Subcutaneous abdominal adipose tissue (tissue), 5 donors: ENCODE data around the gene ARHGEF4.
A peak's percentile ranks its signal among the peaks of the same experiment; 100 is the strongest.

Source experiments
- H3K27ac ChIP-seq: one replicate; pipeline ENCODE4 v1.7.0; 2013; ENCODE audit warnings: low read depth, mild to moderate bottlenecking, inconsistent platforms, low read length, moderate library complexity
- H3K27me3 ChIP-seq, 5 donors: one replicate each; pipeline ENCODE4 v1.7.0; 2013; ENCODE audit warnings: low read length in 5 of 5, inconsistent platforms in 1 of 5; ENCODE audit not compliant: control insufficient read depth in 5 of 5, insufficient read depth in 4 of 5
- H3K36me3 ChIP-seq, 5 donors: one replicate each; pipeline ENCODE4 v1.7.0; 2013; ENCODE audit warnings: low read length in 5 of 5; ENCODE audit not compliant: control insufficient read depth in 5 of 5, insufficient read depth in 5 of 5
- H3K4me1 ChIP-seq, 5 donors: one replicate each; pipeline ENCODE4 v1.7.0; 2013; ENCODE audit warnings: low read length in 5 of 5, mild to moderate bottlenecking in 3 of 5, moderate library complexity in 1 of 5; ENCODE audit not compliant: control insufficient read depth in 5 of 5, insufficient read depth in 5 of 5
- H3K4me3 ChIP-seq, 5 donors: one replicate each; pipeline ENCODE4 v1.7.0; 2013; ENCODE audit warnings: low read length in 5 of 5, low read depth in 1 of 5
- H3K9ac ChIP-seq, 5 donors: one replicate each; pipeline ENCODE4 v1.7.0; 2013; ENCODE audit warnings: low read length in 5 of 5, mild to moderate bottlenecking in 4 of 5, moderate library complexity in 3 of 5
- H3K9me3 ChIP-seq, 5 donors: one replicate each; pipeline ENCODE4 v1.7.0; 2013; ENCODE audit warnings: low read length in 5 of 5; ENCODE audit not compliant: control insufficient read depth in 5 of 5
- donor health status: healthy.
- donor health status: healthy.
- donor health status: healthy.
- donor health status: healthy.
- donor health status: healthy.

The ARHGEF4 gene

DNA sequence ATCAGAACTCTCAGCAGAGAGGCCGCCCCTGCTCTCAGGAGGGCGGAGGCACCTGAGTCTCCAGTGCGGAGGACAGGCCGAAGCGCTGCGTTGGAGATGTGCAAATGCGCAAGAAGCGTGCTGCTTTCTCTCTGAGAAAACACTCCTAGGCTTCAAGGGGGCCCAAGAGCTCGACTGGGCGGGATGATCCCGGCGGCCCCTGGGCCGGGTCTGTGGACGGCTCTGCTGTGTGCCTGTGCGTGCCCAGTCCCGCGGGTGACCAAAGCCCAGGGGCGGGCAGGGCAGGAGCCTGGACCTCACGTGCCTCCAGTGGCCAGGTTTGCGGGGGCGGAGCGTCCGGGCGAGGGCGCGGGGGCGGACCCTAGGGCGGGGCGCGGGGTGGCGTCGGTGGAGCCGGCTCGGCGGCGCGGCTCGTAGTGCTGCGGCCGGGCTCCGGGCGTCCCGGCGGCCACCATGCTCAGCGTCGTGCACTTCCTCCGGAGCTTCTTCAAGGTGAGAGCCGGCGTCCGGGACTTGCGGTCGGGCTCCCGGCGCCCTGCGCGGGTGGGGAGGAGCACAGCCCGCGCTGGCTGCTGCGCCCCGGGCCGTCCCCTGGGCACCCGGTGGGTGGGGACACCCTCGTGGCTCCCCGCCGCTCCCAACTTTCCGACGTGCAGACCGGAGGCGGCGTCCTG, at the start of gene ARHGEF4:
Gene ARHGEF4, plus strand, starts transcription at position 414 of the 674 bp plus-strand sequence. Its CDS starts 40 bp downstream, at position 454.
- Histone ChIP-seq H3K27ac (no peak within 1 kb of the TSS), H3K36me3 (no peaks in the 10 kb centered on the region), H3K9me3 (no peaks in the 10 kb centered on the region), H3K27me3 (peaks cover 21 to 56% (median 43%) of the 10 kb centered on the region in 5 donors), H3K4me3 (peak within 1 kb of the TSS in 2 of 5 donors; percentile 35 to 52), H3K4me1 (peaks cover 0 to 9% (median 6%) of the 10 kb centered on the region in 5 donors), H3K9ac (no peak within 1 kb of the TSS)

GRCh38 chr2:130787841-130788240, 48.9 kb upstream of the ARHGEF4 start:
- Histone ChIP-seq H3K4me3 (no peak overlapping the region), H3K4me1 (no peaks in the 10 kb centered on the region), H3K27me3 (peaks cover 0 to 4% (median 0%) of the 10 kb centered on the region in 5 donors), H3K9ac (no peak overlapping the region), H3K27ac (no peak overlapping the region), H3K36me3 (no peaks in the 10 kb centered on the region), H3K9me3 (no peaks in the 10 kb centered on the region)

DNA sequence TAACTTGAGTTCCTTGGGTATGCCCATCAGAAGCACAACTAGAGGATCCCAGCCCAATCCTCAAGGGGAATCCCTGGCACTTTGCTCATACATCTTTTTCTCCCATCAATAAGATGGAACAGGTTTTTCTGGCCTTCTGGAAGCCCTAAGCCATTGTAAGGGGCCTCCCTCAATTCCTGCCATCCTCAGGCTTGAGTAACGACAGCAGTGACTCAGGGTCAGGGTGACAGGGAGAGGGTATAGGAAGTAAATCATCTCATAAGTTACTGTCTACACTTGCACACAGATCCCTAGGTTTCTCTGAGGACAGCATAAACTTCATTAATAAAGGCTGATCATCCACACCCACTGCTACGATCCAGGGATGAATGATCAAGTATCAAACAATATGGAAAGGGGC, 46.4 kb upstream of the ARHGEF4 start:
- H3K27me3 ChIP-seq = peaks cover 0 to 4% (median 0%) of the 10 kb centered on the region in 5 donors
- no peak overlapping the region for H3K4me3 ChIP-seq
- no peaks in the 10 kb centered on the region for H3K9me3 ChIP-seq
- no peaks in the 10 kb centered on the region for H3K4me1 ChIP-seq
- H3K27ac ChIP-seq = no peak overlapping the region
- H3K36me3 ChIP-seq = no peaks in the 10 kb centered on the region
- no peak overlapping the region for H3K9ac ChIP-seq

DNA sequence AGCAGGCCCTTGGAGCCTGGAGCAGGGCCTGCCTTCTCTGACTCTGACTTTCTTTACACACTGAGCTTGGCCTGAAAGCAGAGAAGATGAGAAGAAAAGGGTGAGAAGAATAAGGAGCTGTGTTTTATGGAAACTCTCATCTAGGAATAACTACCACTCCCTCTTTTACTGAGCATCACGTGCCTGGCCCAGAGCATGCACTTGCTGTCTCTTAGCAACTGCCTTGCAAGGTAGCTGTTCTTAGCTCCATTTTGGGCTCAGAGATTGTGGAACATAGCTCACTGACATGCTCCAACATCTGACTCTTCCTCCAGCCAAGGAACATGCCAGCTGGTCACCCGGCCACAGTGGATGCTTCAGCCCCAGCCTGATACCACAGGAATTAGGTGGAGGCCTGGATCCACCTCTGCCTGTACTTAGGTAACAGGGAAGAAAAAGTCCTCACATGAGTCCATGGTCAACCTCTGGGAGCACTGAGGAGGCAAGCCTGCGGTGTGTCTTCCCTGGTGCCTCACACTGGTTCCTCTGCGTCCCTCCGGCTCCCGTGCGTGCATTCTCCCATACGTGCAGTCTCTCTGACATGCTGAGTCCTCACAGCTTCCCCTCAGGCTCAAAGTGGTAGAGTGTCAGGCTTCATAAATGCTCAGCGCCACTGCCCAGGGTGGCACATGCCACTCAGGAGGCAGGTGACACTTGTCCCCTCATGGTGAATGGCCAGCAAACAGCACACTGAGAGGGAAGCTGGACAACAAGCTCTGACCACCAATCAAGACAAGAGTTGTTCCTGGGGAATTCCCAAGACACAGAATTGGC, 45.7 kb upstream of the ARHGEF4 start:
- Histone ChIP-seq H3K36me3 (no peaks in the 10 kb centered on the region), H3K27ac (no peak overlapping the region), H3K4me3 (no peak overlapping the region), H3K27me3 (peaks cover 0 to 3% (median 0%) of the 10 kb centered on the region in 5 donors), H3K9ac (no peak overlapping the region), H3K9me3 (no peaks in the 10 kb centered on the region), H3K4me1 (no peaks in the 10 kb centered on the region)

- Histone ChIP-seq H3K4me1 (no peaks in the 10 kb centered on the region), H3K4me3 (no peak overlapping the region), H3K27ac (no peak overlapping the region), H3K9ac (no peak overlapping the region), H3K9me3 (no peaks in the 10 kb centered on the region), H3K36me3 (no peaks in the 10 kb centered on the region), H3K27me3 (peaks cover 0 to 3% (median 0%) of the 10 kb centered on the region in 5 donors)
Observed at GRCh38 chr2:130791617-130791939, 45.1 kb upstream of the ARHGEF4 start.

GRCh38 chr2:130795431-130795830, 41.3 kb upstream of the ARHGEF4 start:
- Histone ChIP-seq H3K9me3 (no peaks in the 10 kb centered on the region), H3K9ac (no peak overlapping the region), H3K4me1 (peaks cover 3 to 17% (median 11%) of the 10 kb centered on the region in 5 donors), H3K27me3 (no peaks in the 10 kb centered on the region), H3K36me3 (no peaks in the 10 kb centered on the region), H3K4me3 (no peak overlapping the region), H3K27ac (no peak overlapping the region)

- Histone ChIP-seq H3K36me3 (no peaks in the 10 kb centered on the region), H3K4me3 (no peak overlapping the region), H3K27me3 (no peaks in the 10 kb centered on the region), H3K4me1 (peaks cover 3 to 17% (median 11%) of the 10 kb centered on the region in 5 donors), H3K9me3 (no peaks in the 10 kb centered on the region), H3K9ac (no peak overlapping the region), H3K27ac (no peak overlapping the region)
Observed at GRCh38 chr2:130796290-130796689, 40.4 kb upstream of the ARHGEF4 start.

GRCh38 chr2:130797493-130798435, 39.0 kb upstream of the ARHGEF4 start:
- Histone ChIP-seq H3K4me3 (peak overlapping the region; percentile 61 to 89 (median 85)), H3K27ac (peak overlapping the region; percentile 75), H3K9ac (peak overlapping the region in 4 of 5 donors; percentile 78 to 85 (median 79)), H3K9me3 (no peaks in the 10 kb centered on the region), H3K4me1 (peaks cover 3 to 17% (median 11%) of the 10 kb centered on the region in 5 donors), H3K27me3 (no peaks in the 10 kb centered on the region), H3K36me3 (no peaks in the 10 kb centered on the region)

DNA sequence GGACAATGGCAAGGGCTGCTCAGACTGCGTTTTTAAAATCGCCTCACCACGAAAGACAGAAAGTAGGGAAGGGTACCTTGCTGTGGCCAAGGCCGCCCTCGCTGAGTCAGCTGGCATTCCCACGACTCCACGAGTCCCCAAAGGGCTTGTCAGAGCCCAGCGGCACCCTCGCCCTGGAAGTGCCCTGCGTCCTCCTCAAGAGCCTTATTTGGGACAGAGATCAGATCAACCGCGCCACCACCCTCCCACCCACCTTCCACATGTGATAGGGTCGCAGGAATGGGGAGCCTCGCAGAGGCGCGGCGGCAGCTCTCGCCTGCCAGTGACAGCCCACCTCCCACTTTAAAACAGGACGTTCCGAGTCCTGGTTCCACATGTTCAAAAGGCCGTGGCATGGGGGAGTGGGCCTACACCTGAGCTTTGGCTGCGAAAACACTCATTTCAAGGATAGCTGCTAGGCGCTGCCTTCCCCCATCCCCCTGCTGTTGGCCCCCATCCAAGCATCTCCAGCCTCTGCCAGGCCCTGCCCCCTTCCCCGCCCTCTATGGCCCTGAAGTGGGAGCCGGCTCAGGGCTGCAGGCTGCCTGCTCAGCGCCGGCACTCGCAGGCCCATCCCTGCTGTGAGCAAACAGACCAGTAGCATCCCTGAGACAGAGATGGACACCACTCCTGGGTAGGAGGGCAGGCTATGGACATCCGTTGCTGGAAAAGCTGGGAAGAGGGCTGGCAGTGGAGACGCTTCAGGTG, 38.1 kb upstream of the ARHGEF4 start:
- H3K4me1 ChIP-seq = peaks cover 3 to 17% (median 11%) of the 10 kb centered on the region in 5 donors
- no peaks in the 10 kb centered on the region for H3K9me3 ChIP-seq
- peak overlapping the region in 4 of 5 donors; percentile 78 to 85 (median 79) for H3K9ac ChIP-seq
- peak overlapping the region; percentile 75 for H3K27ac ChIP-seq
- H3K36me3 ChIP-seq = no peaks in the 10 kb centered on the region
- no peaks in the 10 kb centered on the region for H3K27me3 ChIP-seq
- H3K4me3 ChIP-seq = peak overlapping the region; percentile 61 to 89 (median 85)
